Sigmoid colon (tissue), 7 donors: ENCODE results near the gene CFAP61. TPM values are rescaled to one million over a fixed set of nuclear protein-coding genes. Genes with fewer than 3 reads are reported as not detected.

Experiments
- DNase-seq: peaks from one replicate; pipeline ENCODE4 v3.0.0-alpha.2; 2019
- H3K27ac ChIP-seq, 4 donors: fragments of 200-600 bp; sonication (generic); one replicate each; pipeline ENCODE4 v1.5.1; 2016 to 2019; ENCODE audit warnings: mild to moderate bottlenecking in 1 of 4
- H3K27me3 ChIP-seq, 3 donors: fragments of 200-600 bp; sonication (generic); one replicate each; pipeline ENCODE4 v1.5.1; 2019; ENCODE audit warnings: mild to moderate bottlenecking in 1 of 3
- H3K36me3 ChIP-seq, 4 donors: fragments of 200-600 bp; sonication (generic); one replicate each; pipeline ENCODE4 v1.5.1; 2016 to 2019
- H3K4me1 ChIP-seq, 4 donors: fragments of 200-600 bp; sonication (generic); one replicate each; pipeline ENCODE4 v1.5.1; 2017 to 2019
- H3K4me3 ChIP-seq, 4 donors: fragments of 200-600 bp; sonication (generic); one replicate each; pipeline ENCODE4 v1.5.1; 2017 to 2019; ENCODE audit warnings: mild to moderate bottlenecking in 2 of 4, moderate library complexity in 1 of 4
- H3K9me3 ChIP-seq, 4 donors: fragments of 200-600 bp in 3 of 4; sonication (generic) in 3 of 4; one replicate each; pipeline versions ENCODE4 v1.5.1 to v1.6.1; 2013 to 2019
- EP300 ChIP-seq, 4 donors: sonication (generic); formaldehyde crosslinking; IDR thresholded peaks; one replicate each; pipeline ENCODE4 v1.6.1; 2017; ENCODE audit warnings: antibody characterized with exemption in 4 of 4
- POLR2A ChIP-seq, 2 donors: fragments of 450-650 bp; IDR thresholded peaks; one replicate each; pipeline ENCODE4 v1.6.1; 2016; ENCODE audit warnings: antibody characterized with exemption in 2 of 2, mild to moderate bottlenecking in 2 of 2, moderate library complexity in 2 of 2
- POLR2AphosphoS5 ChIP-seq, 4 donors: sonication (generic); formaldehyde crosslinking; IDR thresholded peaks; one replicate each; pipeline ENCODE4 v1.6.1; 2017; ENCODE audit warnings: antibody characterized with exemption in 4 of 4
- WGBS, 2 donors: extraction: QIAGEN DNeasy Blood & Tissue Kit; methylation state at CpG; one replicate each; pipeline ENCODE4 v1.1.7; 2013; 5-methylcytosine and 5-hydroxymethylcytosine counted together
- intact Hi-C: fragments of 100-400 bp; cut with DNase I; formaldehyde crosslinking; loops from one replicate; pipeline ENCODE4 v1.15.1; 2023
- polyA plus RNA-seq, 3 donors: library from polyadenylated mRNA; stranded (reverse); fragments of 200-250 nt; gene quantifications; one replicate each; pipeline ENCODE4 v1.2.3, GENCODE V29; 2013
- total RNA-seq, 4 donors: library from RNA; depleted of rRNA; stranded (reverse); fragments of >200 nt; gene quantifications; one replicate each; pipeline ENCODE4 v1.1.0, GENCODE V29; 2016
- TF ChIP-seq, protein P1 (sequence below), 4 experiments: fragments of 450-650 bp in 3 of 4; fragments of 200-600 bp in 1 of 4; IDR thresholded peaks; one replicate each; pipeline ENCODE4 v1.5.1; 2016 to 2019; ENCODE audit warnings: antibody characterized with exemption in 4 of 4, mild to moderate bottlenecking in 3 of 4, moderate library complexity in 2 of 4
- donor health status: healthy with polysubstance abuse.
- donor health status: Bipolar disorder and iron deficiency.
- donor health status: healthy.

The CFAP61 gene
- total and polyA plus RNA-seq, 7 donors = 0.15 to 2.0 (median 0.44) TPM; not detected in 3

DNA sequence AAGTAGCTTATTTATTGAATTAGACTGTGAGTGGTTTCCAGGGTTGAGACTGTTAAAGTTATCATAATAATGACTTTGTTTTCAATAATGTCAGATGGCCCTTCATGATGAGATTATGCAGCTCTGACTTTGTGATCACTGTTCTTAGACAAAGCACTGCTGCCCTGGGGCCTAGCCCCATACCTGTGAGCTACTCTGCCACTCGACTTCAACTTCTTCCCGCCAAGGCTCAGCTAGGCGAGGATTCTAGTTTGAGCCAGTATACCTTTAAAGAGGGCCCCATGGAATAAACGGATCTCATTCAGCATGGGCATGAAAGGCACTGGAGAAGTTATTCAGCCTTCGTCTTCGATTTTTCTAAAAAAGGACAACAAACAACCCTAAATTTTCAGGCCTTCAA is 270.6 kb downstream of the CFAP61 start:
- Histone ChIP-seq H3K4me3 (no peak overlapping the region), H3K4me1 (no peaks in the 10 kb centered on the region), H3K36me3 (no peaks in the 10 kb centered on the region), H3K9me3 (no peaks in the 10 kb centered on the region), H3K27ac (no peak overlapping the region), H3K27me3 (no peaks in the 10 kb centered on the region)
- intact Hi-C loops = no loop called here
- TF ChIP-seq POLR2AphosphoS5 (IDR thresholded peaks at IDR 0.05) = no peak
- no peak for TF ChIP-seq POLR2A (IDR thresholded peaks at IDR 0.05)
- TF ChIP-seq, protein P1, sequence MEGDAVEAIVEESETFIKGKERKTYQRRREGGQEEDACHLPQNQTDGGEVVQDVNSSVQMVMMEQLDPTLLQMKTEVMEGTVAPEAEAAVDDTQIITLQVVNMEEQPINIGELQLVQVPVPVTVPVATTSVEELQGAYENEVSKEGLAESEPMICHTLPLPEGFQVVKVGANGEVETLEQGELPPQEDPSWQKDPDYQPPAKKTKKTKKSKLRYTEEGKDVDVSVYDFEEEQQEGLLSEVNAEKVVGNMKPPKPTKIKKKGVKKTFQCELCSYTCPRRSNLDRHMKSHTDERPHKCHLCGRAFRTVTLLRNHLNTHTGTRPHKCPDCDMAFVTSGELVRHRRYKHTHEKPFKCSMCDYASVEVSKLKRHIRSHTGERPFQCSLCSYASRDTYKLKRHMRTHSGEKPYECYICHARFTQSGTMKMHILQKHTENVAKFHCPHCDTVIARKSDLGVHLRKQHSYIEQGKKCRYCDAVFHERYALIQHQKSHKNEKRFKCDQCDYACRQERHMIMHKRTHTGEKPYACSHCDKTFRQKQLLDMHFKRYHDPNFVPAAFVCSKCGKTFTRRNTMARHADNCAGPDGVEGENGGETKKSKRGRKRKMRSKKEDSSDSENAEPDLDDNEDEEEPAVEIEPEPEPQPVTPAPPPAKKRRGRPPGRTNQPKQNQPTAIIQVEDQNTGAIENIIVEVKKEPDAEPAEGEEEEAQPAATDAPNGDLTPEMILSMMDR (IDR thresholded peaks at IDR 0.05) = no peak
- no peak for TF ChIP-seq EP300 (IDR thresholded peaks at IDR 0.05)
- WGBS, 2 donors = 86 to 89% methylated on average over 6 of the region's 6 CpGs
- DNase-seq = no peak

DNA sequence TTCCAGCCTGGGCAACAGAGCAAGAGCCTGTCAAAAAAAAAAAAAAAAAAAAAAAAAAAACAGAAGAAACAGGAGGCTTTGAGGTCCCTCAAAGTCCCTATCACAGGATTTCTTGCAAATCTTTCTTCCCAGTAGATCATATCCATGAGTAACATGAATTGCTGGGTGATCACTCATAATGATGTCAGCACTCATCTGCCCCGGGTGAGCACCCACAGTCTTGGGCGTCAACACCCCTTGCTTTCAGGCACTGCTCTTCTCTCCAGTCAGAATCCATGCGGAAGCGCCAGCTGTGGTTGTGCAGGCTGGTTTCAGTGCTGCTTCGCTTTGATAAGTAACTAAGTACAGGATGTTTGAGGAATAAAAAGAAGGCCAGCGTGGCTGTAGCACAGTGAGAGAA is 275.4 kb downstream of the CFAP61 start:
- intact Hi-C loops = no loop called here
- Histone ChIP-seq H3K9me3 (no peaks in the 10 kb centered on the region), H3K36me3 (no peaks in the 10 kb centered on the region), H3K4me1 (no peaks in the 10 kb centered on the region), H3K27ac (no peak overlapping the region), H3K4me3 (no peak overlapping the region), H3K27me3 (no peaks in the 10 kb centered on the region)
- no peak for TF ChIP-seq POLR2AphosphoS5 (IDR thresholded peaks at IDR 0.05)
- TF ChIP-seq POLR2A (IDR thresholded peaks at IDR 0.05) = no peak
- TF ChIP-seq, protein P1 (IDR thresholded peaks at IDR 0.05) = no peak
- no peak for TF ChIP-seq EP300 (IDR thresholded peaks at IDR 0.05)
- no peak for DNase-seq
- WGBS, 2 donors = 95% methylated on average over 6 of the region's 6 CpGs

DNA sequence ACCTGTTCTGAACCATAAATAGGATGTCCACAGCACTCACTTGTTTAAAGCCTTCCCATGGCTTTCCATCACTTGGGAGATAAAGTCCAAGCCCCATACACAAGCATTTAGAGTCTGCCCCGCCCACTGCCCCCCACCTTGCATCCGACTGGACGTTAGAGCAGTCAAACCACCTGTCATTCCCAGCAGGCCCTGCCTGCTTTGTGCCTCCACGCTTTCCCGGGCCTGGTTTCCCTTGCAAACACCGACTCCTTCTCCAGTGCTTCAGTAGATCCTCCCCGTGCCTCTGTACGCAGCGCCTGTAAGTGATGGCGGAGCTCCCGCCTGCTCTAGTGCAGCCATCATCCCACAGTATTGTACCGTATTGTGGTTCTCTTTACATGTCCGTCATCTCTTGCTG is 277.2 kb downstream of the CFAP61 start:
- no peaks in the 10 kb centered on the region for H3K4me1 ChIP-seq
- H3K36me3 ChIP-seq = no peaks in the 10 kb centered on the region
- intact Hi-C loops = no loop called here
- no peak for TF ChIP-seq POLR2AphosphoS5 (IDR thresholded peaks at IDR 0.05)
- TF ChIP-seq POLR2A (IDR thresholded peaks at IDR 0.05) = no peak
- no peak for TF ChIP-seq EP300 (IDR thresholded peaks at IDR 0.05)
- TF ChIP-seq, protein P1 (IDR thresholded peaks at IDR 0.05) = no peak
- no peaks in the 10 kb centered on the region for H3K27me3 ChIP-seq
- no peak overlapping the region for H3K27ac ChIP-seq
- no peaks in the 10 kb centered on the region for H3K9me3 ChIP-seq
- 86 to 89% methylated on average over 13 of the region's 13 CpGs for WGBS, 2 donors
- no peak for DNase-seq
- H3K4me3 ChIP-seq = no peak overlapping the region

DNA sequence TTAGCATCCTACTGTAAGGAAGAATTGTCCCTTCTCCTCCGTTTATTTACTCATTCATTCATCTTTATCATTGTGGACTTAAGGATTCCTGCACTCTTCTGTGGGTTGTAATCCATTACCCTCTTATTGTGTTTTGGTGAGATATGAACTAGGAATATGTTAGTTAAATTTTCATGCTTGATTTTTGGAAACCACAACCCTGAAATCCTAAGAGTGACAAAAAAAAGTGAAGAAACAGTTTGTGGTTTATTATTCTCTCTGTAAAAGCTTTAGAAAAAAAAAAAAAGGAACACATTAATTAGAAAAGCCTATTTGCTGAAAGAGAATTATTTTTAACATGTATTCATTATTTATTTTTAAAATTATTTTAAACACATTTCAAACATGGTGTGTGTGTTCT is 278.8 kb downstream of the CFAP61 start:
- DNase-seq = no peak
- Histone ChIP-seq H3K4me3 (no peak overlapping the region), H3K27ac (no peak overlapping the region), H3K4me1 (no peaks in the 10 kb centered on the region), H3K9me3 (peaks cover 0 to 3% (median 0%) of the 10 kb centered on the region in 4 donors), H3K27me3 (peaks cover 0 to 4% (median 0%) of the 10 kb centered on the region in 3 donors), H3K36me3 (no peaks in the 10 kb centered on the region)
- intact Hi-C loops = no loop called here
- WGBS, 2 donors = 25 to 57% methylated on average over 1 of the region's 1 CpG
- TF ChIP-seq POLR2AphosphoS5 (IDR thresholded peaks at IDR 0.05) (no peak), EP300 (IDR thresholded peaks at IDR 0.05) (no peak)
- TF ChIP-seq, protein P1 (IDR thresholded peaks at IDR 0.05) = no peak

DNA sequence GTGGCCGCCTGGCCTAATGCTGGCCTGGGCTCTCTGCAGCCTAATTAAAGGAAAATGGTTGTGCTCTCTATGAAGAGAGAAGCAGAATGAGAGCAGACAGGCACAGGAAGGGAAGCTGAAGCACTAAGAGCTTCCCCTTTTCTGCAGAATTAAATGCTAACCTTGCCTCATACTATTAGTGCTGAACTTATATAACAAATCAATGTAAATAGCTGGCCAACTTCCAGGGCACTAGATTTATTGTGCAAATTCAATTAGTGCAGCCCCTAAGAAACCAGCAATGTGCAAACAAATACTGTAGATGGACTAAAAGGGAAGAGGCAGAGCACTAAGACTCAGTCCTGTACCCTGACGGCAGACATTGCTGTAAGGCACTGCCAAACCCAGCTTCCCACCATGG is 279.5 kb downstream of the CFAP61 start:
- no peak overlapping the region for H3K27ac ChIP-seq
- intact Hi-C loops = no loop called here
- DNase-seq = no peak
- H3K36me3 ChIP-seq = no peaks in the 10 kb centered on the region
- TF ChIP-seq, protein P1 (IDR thresholded peaks at IDR 0.05) = no peak
- TF ChIP-seq POLR2A (IDR thresholded peaks at IDR 0.05) = no peak
- no peak for TF ChIP-seq EP300 (IDR thresholded peaks at IDR 0.05)
- no peak for TF ChIP-seq POLR2AphosphoS5 (IDR thresholded peaks at IDR 0.05)
- no peak overlapping the region for H3K4me3 ChIP-seq
- peaks cover 0 to 4% (median 0%) of the 10 kb centered on the region in 3 donors for H3K27me3 ChIP-seq
- H3K4me1 ChIP-seq = no peaks in the 10 kb centered on the region
- peaks cover 0 to 3% (median 0%) of the 10 kb centered on the region in 4 donors for H3K9me3 ChIP-seq
- 83 to 90% methylated on average over 2 of the region's 2 CpGs for WGBS, 2 donors
